K562 (cell line): ENCODE measurements around the gene ZNF548. TPM values are rescaled to one million over a fixed set of nuclear protein-coding genes. Genes with fewer than 3 reads are reported as not detected.

Experiments used
- ATF1 ChIP-seq, 2 experiments: fragments of 450-650 bp in 1 of 2; IDR thresholded peaks; 2 replicates each; pipeline ENCODE4 v1.6.1; 2016; ENCODE audit warnings: missing compliant biosample characterization in 1 of 2, missing genetic modification characterization in 1 of 2
- ATF7 ChIP-seq: fragments of 450-650 bp; IDR thresholded peaks from 2 replicates; pipeline ENCODE4 v1.7.1; 2014; ENCODE audit warnings: mild to moderate bottlenecking, moderate library complexity
- CBFA2T3 ChIP-seq: fragments of 450-650 bp; IDR thresholded peaks from 2 replicates; pipeline ENCODE4 v1.6.1; 2017
- CBX3 ChIP-seq, 2 experiments: IDR thresholded peaks; 1 replicate in 1 of 2; 2 replicates in 1 of 2; pipeline ENCODE4 v1.6.1; 2012; ENCODE audit warnings: inconsistent platforms in 2 of 2, low read length in 2 of 2, borderline replicate concordance in 1 of 2, control low read depth in 1 of 2
- DLX4 ChIP-seq: fragments of 250-450 bp; sonication (Bioruptor Pico); IDR thresholded peaks from 2 replicates; pipeline ENCODE4 v1.6.1; 2021; ENCODE audit warnings: mild to moderate bottlenecking
- ETV5 ChIP-seq: sonication (generic); formaldehyde crosslinking; IDR thresholded peaks from 2 replicates; pipeline ENCODE4 v1.4.0; 2020; ENCODE audit warnings: low read depth, mild to moderate bottlenecking, missing genetic modification reagents
- EWSR1 ChIP-seq: fragments of 450-650 bp; IDR thresholded peaks from 2 replicates; pipeline ENCODE4 v1.6.1; 2018; ENCODE audit warnings: borderline replicate concordance, mild to moderate bottlenecking, low read depth, moderate library complexity; ENCODE audit not compliant: partially characterized antibody
- L3MBTL2 ChIP-seq: fragments of 450-650 bp; IDR thresholded peaks from 2 replicates; pipeline ENCODE4 v1.6.1; 2016; ENCODE audit warnings: mild to moderate bottlenecking, moderate library complexity
- LCOR ChIP-seq: sonication (generic); formaldehyde crosslinking; IDR thresholded peaks from 2 replicates; pipeline ENCODE4 v1.8.0; 2022; ENCODE audit warnings: mild to moderate bottlenecking, missing genetic modification reagents
- MBD2 ChIP-seq: sonication (generic); IDR thresholded peaks from 2 replicates; pipeline ENCODE4 v1.6.1; 2016; ENCODE audit warnings: low read depth, borderline replicate concordance
- PRDM10 ChIP-seq: fragments of 450-650 bp; IDR thresholded peaks from 2 replicates; pipeline ENCODE4 v1.6.1; 2018; ENCODE audit not compliant: partially characterized antibody
- SIN3B ChIP-seq: fragments of 450-650 bp; IDR thresholded peaks from 2 replicates; pipeline ENCODE4 v1.6.1; 2017; ENCODE audit warnings: low read depth, mild to moderate bottlenecking, moderate library complexity
- SMARCB1 ChIP-seq: IDR thresholded peaks from 2 replicates; pipeline ENCODE4 v1.6.1; 2011; ENCODE audit warnings: improper control_type of control experiment, low read depth; ENCODE audit not compliant: insufficient read length
- SMARCC2 ChIP-seq: fragments of 450-650 bp; IDR thresholded peaks from 2 replicates; pipeline ENCODE4 v1.6.1; 2017; ENCODE audit warnings: antibody characterized with exemption, moderate library complexity, mild to moderate bottlenecking, low read depth
- SRF ChIP-seq, 2 experiments: fragments of 250-450, 450-650 bp in 1 of 2; sonication (Bioruptor Pico) in 1 of 2; sonication (generic) in 1 of 2; formaldehyde crosslinking; IDR thresholded peaks; 2 replicates each; pipeline versions ENCODE4 v1.5.0 to v1.5.1; 2020 to 2022; ENCODE audit warnings: mild to moderate bottlenecking in 1 of 2, missing genetic modification reagents in 1 of 2
- TAF1 ChIP-seq: IDR thresholded peaks from 2 replicates; pipeline ENCODE4 v1.6.1; 2011; ENCODE audit warnings: mild to moderate bottlenecking, low read length, moderate library complexity; ENCODE audit not compliant: insufficient read depth, control insufficient read depth, severe bottlenecking; ENCODE audit errors: extremely low read depth
- U2AF1 ChIP-seq: fragments of 200-400 bp; formaldehyde crosslinking; optimal IDR thresholded peaks from 2 replicates; pipeline ENCODE3; 2017; ENCODE audit warnings: mild to moderate bottlenecking, low read depth, low read length, moderate library complexity
- ZBTB12 ChIP-seq: fragments of 250-450 bp; sonication (Bioruptor Pico); IDR thresholded peaks from 2 replicates; pipeline ENCODE4 v1.4.0; 2020
- ZNF232 ChIP-seq: sonication (generic); formaldehyde crosslinking; IDR thresholded peaks from 2 replicates; pipeline ENCODE4 v1.8.0; 2022; ENCODE audit warnings: mild to moderate bottlenecking, missing genetic modification reagents
- ZNF347 ChIP-seq: fragments of 450-650 bp; formaldehyde crosslinking; IDR thresholded peaks from 2 replicates; pipeline ENCODE4 v1.4.0; 2020; ENCODE audit warnings: low read depth, mild to moderate bottlenecking, moderate library complexity
- ZNF589 ChIP-seq: fragments of 200-800 bp; sonication (Bioruptor generic); IDR thresholded peaks from 2 replicates; pipeline ENCODE4 v1.6.1; 2016; ENCODE audit warnings: low read depth, missing genetic modification characterization, missing compliant biosample characterization
- ZNF75A ChIP-seq: fragments of 450-650 bp; formaldehyde crosslinking; IDR thresholded peaks from 2 replicates; pipeline ENCODE4 v1.4.0; 2020; ENCODE audit warnings: mild to moderate bottlenecking
- polyA plus RNA-seq, 8 experiments: library from polyadenylated mRNA; depleted of rRNA in 4 of 8; stranded (reverse) in 5 of 8; unstranded in 3 of 8; fragments of >200 nt; fragmentation: Nextera tagmentation in 2 of 8; fragmentation: Illumina TruSeq in 1 of 8; extraction: Ambion mirVana in 2 of 8; extraction: Trizol in 1 of 8; gene quantifications; 2 replicates each; pipeline versions ENCODE4 v1.2.1 to v1.2.3, GENCODE V29; 2011 to 2014; ENCODE audit warnings: inconsistent platforms in 1 of 8, missing spikeins in 1 of 8
- total RNA-seq, 7 experiments: library from RNA; depleted of rRNA in 6 of 7; stranded (reverse); fragments of >200 nt in 6 of 7; fragmentation: Illumina TruSeq in 2 of 7; extraction: Trizol in 2 of 7; gene quantifications; 2 replicates each; pipeline versions ENCODE4 v1.2.1 to v1.2.3, GENCODE V29; 2011 to 2021; ENCODE audit warnings: low replicate concordance in 1 of 7

The ZNF548 gene
- total and polyA plus RNA-seq, 9 of the 15 experiments (the other 6 are each of a cell fraction or from before 2014, with no cell fraction given) = 1.5 to 8.7 (median 4.5) TPM

- TF ChIP-seq SIN3B (peak; percentile 86), ATF1 (CRISPR knock-in tag; IDR thresholded peaks at IDR 0.05) (peak; percentile 73), ATF1 (tag; IDR thresholded peaks at IDR 0.05) (peak; percentile 98), MBD2 (peak; percentile 52; the same call in 1 of the 2 replicates), EWSR1 (no peak), ZBTB12 (CRISPR knock-in tag) (peak; percentile 89), SMARCB1 (no peak), LCOR (CRISPR knock-in tag) (0 out of 2 replicates have a peak, but pooled peaks have one; percentile 34), CBX3 (IDR thresholded peaks at IDR 0.05; ENCODE audit: borderline replicate concordance in 1 of 2, low read length in 2 of 2) (peak in 1 of 2 experiments; percentile 20; a peak in 1 of 3 replicates), ZNF232 (CRISPR knock-in tag) (no peak), ZNF589 (CRISPR knock-in tag) (no peak), L3MBTL2 (peak; percentile 97), SMARCC2 (no peak), TAF1 (peak; percentile 48), ZNF347 (CRISPR knock-in tag) (no peak), CBFA2T3 (peak; percentile 45; the same call in 1 of the 2 replicates), ETV5 (CRISPR knock-in tag) (0 out of 2 replicates have a peak, but pooled peaks have one; percentile 27), ATF7 (peak; percentile 72), PRDM10 (peak; percentile 65), U2AF1 (no peak), SRF (CRISPR knock-in tag; IDR thresholded peaks at IDR 0.05) (peak in 1 of 2 experiments; percentile 76; a peak in 1 of 4 replicates), DLX4 (CRISPR knock-in tag) (no peak), ZNF75A (CRISPR knock-in tag) (no peak)
Observed at GRCh38 chr19:57350877-57351805, 38.5 kb upstream of the ZNF548 start, which contains the start of gene ZNF304 (continued).
